HepG2 (cell line): ENCODE results near the gene DNPEP. TPM values are rescaled to one million over a fixed set of nuclear protein-coding genes. Genes with fewer than 3 reads are reported as not detected.
A peak's percentile ranks its signal among the peaks of the same experiment; 100 is the strongest.

Source experiments
- ARNTL ChIP-seq: sonication (generic); formaldehyde crosslinking; IDR thresholded peaks from 2 replicates; pipeline ENCODE4 v1.4.0; 2020; ENCODE audit warnings: mild to moderate bottlenecking, missing genetic modification reagents
- ATF3 ChIP-seq: sonication (generic); formaldehyde crosslinking; IDR thresholded peaks from 2 replicates; pipeline ENCODE4 v1.4.0; 2020; ENCODE audit warnings: missing genetic modification reagents
- ATF7 ChIP-seq, 2 experiments: fragments of 450-650 bp in 1 of 2; sonication (generic) in 1 of 2; formaldehyde crosslinking in 1 of 2; IDR thresholded peaks; 2 replicates each; pipeline versions ENCODE4 v1.4.0 to v1.6.1; 2016 to 2020; ENCODE audit warnings: antibody characterized with exemption in 1 of 2, mild to moderate bottlenecking in 1 of 2, missing genetic modification reagents in 1 of 2
- CBX2 ChIP-seq, 2 experiments: fragments of 200-600 bp in 1 of 2; sonication (generic); formaldehyde crosslinking in 1 of 2; IDR thresholded peaks; 2 replicates each; pipeline versions ENCODE4 v1.7.0 to v1.8.1; 2018 to 2022; ENCODE audit warnings: low read depth in 2 of 2, low read length in 1 of 2, mild to moderate bottlenecking in 1 of 2, missing genetic modification reagents in 1 of 2
- CBX5 ChIP-seq: sonication (generic); formaldehyde crosslinking; IDR thresholded peaks from 2 replicates; pipeline ENCODE4 v1.4.0; 2020; ENCODE audit warnings: missing genetic modification reagents, borderline replicate concordance
- ESRRA ChIP-seq: sonication (generic); formaldehyde crosslinking; IDR thresholded peaks from 2 replicates; pipeline ENCODE4 v1.5.1; 2020; ENCODE audit warnings: mild to moderate bottlenecking, low read depth, missing genetic modification reagents
- MEIS2 ChIP-seq: sonication (generic); formaldehyde crosslinking; IDR thresholded peaks from 2 replicates; pipeline ENCODE4 v1.9.0; 2021; ENCODE audit warnings: mild to moderate bottlenecking, missing genetic modification reagents
- PRDM15 ChIP-seq: sonication (generic); formaldehyde crosslinking; IDR thresholded peaks from 2 replicates; pipeline ENCODE4 v1.4.0; 2020; ENCODE audit warnings: missing genetic modification reagents
- SMAD3 ChIP-seq: sonication (generic); formaldehyde crosslinking; IDR thresholded peaks from 2 replicates; pipeline ENCODE4 v1.4.0; 2020; ENCODE audit warnings: missing genetic modification reagents
- SP5 ChIP-seq: IDR thresholded peaks from 2 replicates; pipeline ENCODE4 v1.6.1; 2016; ENCODE audit warnings: low read depth, borderline replicate concordance
- ZNF441 ChIP-seq: sonication (generic); formaldehyde crosslinking; IDR thresholded peaks from 2 replicates; pipeline ENCODE4 v1.7.0; 2021; ENCODE audit warnings: missing genetic modification reagents, borderline replicate concordance
- ZNF672 ChIP-seq: sonication (generic); formaldehyde crosslinking; IDR thresholded peaks from 2 replicates; pipeline ENCODE4 v1.8.1; 2022; ENCODE audit warnings: missing genetic modification reagents
- ZNF782 ChIP-seq: sonication (generic); formaldehyde crosslinking; IDR thresholded peaks from 2 replicates; pipeline ENCODE4 v1.4.0; 2020; ENCODE audit warnings: missing genetic modification reagents, mild to moderate bottlenecking, borderline replicate concordance
- polyA plus RNA-seq, 8 experiments: library from polyadenylated mRNA; depleted of rRNA in 3 of 8; stranded (reverse) in 7 of 8; unstranded in 1 of 8; fragments of >200 nt; fragmentation: Illumina TruSeq in 4 of 8; extraction: Trizol in 4 of 8; gene quantifications; 2 replicates each; pipeline versions ENCODE4 v1.2.1 to v1.2.3, GENCODE V29; 2011 to 2016; ENCODE audit warnings: low read depth in 4 of 8, missing spikeins in 1 of 8, mixed read lengths in 1 of 8; ENCODE audit not compliant: insufficient read depth in 1 of 8
- total RNA-seq, 5 experiments: library from RNA; depleted of rRNA; stranded (reverse); fragments of >200 nt; fragmentation: Illumina TruSeq; extraction: Trizol; gene quantifications; 2 replicates each; pipeline ENCODE4 v1.2.3, GENCODE V29; 2016; ENCODE audit warnings: low read depth in 1 of 5
- TF ChIP-seq, protein P1 (sequence below): sonication (generic); formaldehyde crosslinking; IDR thresholded peaks from 2 replicates; pipeline ENCODE4 v1.9.0; 2022; ENCODE audit warnings: low read depth, missing genetic modification reagents
- TF ChIP-seq, protein P2 (sequence below): IDR thresholded peaks from 2 replicates; pipeline ENCODE4 v1.4.0; 2020; ENCODE audit warnings: mild to moderate bottlenecking, missing genetic modification reagents
- TF ChIP-seq, protein P3 (sequence below): sonication (generic); formaldehyde crosslinking; IDR thresholded peaks from 2 replicates; pipeline ENCODE4 v1.5.0; 2020; ENCODE audit warnings: mild to moderate bottlenecking, missing genetic modification reagents, moderate library complexity

DNPEP gene
- total and polyA plus RNA-seq, 2 of the 13 experiments (the other 11 are each of a cell fraction or from before 2014, with no cell fraction given): 104 to 109 TPM

- TF ChIP-seq SP5: 0 out of 2 replicates have a peak, but pooled peaks have one; percentile 18
- TF ChIP-seq ATF7 (IDR thresholded peaks at IDR 0.05): no peak
- TF ChIP-seq ATF7 (CRISPR knock-in tag; IDR thresholded peaks at IDR 0.05): no peak
- TF ChIP-seq, protein P1, sequence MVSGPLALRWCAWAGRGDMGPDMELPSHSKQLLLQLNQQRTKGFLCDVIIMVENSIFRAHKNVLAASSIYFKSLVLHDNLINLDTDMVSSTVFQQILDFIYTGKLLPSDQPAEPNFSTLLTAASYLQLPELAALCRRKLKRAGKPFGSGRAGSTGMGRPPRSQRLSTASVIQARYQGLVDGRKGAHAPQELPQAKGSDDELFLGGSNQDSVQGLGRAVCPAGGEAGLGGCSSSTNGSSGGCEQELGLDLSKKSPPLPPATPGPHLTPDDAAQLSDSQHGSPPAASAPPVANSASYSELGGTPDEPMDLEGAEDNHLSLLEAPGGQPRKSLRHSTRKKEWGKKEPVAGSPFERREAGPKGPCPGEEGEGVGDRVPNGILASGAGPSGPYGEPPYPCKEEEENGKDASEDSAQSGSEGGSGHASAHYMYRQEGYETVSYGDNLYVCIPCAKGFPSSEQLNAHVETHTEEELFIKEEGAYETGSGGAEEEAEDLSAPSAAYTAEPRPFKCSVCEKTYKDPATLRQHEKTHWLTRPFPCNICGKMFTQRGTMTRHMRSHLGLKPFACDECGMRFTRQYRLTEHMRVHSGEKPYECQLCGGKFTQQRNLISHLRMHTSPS: peak; percentile 41; the same call in 1 of the 2 replicates
- peak; percentile 77 for TF ChIP-seq CBX5 (CRISPR knock-in tag)
- TF ChIP-seq PRDM15: peak; percentile 56; the same call in 1 of the 2 replicates
- no peak for TF ChIP-seq CBX2 (IDR thresholded peaks at IDR 0.05; ENCODE audit: low read depth, low read length)
- TF ChIP-seq CBX2 (CRISPR knock-in tag; IDR thresholded peaks at IDR 0.05; ENCODE audit: low read depth): no peak
- peak; percentile 86 for TF ChIP-seq SMAD3 (CRISPR knock-in tag)
- peak; percentile 81 for TF ChIP-seq ATF3 (CRISPR knock-in tag)
- peak; percentile 91 for TF ChIP-seq MEIS2 (CRISPR knock-in tag)
- TF ChIP-seq ZNF782 (CRISPR knock-in tag): peak; percentile 46; the same call in 1 of the 2 replicates
- TF ChIP-seq ARNTL (CRISPR knock-in tag): 0 out of 2 replicates have a peak, but pooled peaks have one; percentile 51
- TF ChIP-seq ZNF441 (CRISPR knock-in tag): peak; percentile 92
- TF ChIP-seq, protein P2, sequence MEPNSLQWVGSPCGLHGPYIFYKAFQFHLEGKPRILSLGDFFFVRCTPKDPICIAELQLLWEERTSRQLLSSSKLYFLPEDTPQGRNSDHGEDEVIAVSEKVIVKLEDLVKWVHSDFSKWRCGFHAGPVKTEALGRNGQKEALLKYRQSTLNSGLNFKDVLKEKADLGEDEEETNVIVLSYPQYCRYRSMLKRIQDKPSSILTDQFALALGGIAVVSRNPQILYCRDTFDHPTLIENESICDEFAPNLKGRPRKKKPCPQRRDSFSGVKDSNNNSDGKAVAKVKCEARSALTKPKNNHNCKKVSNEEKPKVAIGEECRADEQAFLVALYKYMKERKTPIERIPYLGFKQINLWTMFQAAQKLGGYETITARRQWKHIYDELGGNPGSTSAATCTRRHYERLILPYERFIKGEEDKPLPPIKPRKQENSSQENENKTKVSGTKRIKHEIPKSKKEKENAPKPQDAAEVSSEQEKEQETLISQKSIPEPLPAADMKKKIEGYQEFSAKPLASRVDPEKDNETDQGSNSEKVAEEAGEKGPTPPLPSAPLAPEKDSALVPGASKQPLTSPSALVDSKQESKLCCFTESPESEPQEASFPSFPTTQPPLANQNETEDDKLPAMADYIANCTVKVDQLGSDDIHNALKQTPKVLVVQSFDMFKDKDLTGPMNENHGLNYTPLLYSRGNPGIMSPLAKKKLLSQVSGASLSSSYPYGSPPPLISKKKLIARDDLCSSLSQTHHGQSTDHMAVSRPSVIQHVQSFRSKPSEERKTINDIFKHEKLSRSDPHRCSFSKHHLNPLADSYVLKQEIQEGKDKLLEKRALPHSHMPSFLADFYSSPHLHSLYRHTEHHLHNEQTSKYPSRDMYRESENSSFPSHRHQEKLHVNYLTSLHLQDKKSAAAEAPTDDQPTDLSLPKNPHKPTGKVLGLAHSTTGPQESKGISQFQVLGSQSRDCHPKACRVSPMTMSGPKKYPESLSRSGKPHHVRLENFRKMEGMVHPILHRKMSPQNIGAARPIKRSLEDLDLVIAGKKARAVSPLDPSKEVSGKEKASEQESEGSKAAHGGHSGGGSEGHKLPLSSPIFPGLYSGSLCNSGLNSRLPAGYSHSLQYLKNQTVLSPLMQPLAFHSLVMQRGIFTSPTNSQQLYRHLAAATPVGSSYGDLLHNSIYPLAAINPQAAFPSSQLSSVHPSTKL (CRISPR knock-in tag): peak; percentile 69
- TF ChIP-seq ESRRA (CRISPR knock-in tag): no peak
- no peak for TF ChIP-seq ZNF672 (CRISPR knock-in tag)
- TF ChIP-seq, protein P3, sequence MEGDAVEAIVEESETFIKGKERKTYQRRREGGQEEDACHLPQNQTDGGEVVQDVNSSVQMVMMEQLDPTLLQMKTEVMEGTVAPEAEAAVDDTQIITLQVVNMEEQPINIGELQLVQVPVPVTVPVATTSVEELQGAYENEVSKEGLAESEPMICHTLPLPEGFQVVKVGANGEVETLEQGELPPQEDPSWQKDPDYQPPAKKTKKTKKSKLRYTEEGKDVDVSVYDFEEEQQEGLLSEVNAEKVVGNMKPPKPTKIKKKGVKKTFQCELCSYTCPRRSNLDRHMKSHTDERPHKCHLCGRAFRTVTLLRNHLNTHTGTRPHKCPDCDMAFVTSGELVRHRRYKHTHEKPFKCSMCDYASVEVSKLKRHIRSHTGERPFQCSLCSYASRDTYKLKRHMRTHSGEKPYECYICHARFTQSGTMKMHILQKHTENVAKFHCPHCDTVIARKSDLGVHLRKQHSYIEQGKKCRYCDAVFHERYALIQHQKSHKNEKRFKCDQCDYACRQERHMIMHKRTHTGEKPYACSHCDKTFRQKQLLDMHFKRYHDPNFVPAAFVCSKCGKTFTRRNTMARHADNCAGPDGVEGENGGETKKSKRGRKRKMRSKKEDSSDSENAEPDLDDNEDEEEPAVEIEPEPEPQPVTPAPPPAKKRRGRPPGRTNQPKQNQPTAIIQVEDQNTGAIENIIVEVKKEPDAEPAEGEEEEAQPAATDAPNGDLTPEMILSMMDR (CRISPR knock-in tag): no peak
Observed at GRCh38 chr2:219331560-219332213, 56.0 kb downstream of the DNPEP start (continued).
